GM03348 (cell line): Measurements from ENCODE around the gene RAD51D.
"Not testable (repeated sequence)": the region's sequence is repeated elsewhere in the genome, so short reads cannot be mapped to it uniquely, and the experiment has no call there.

Experiments
- DNase-seq: peaks from one replicate; pipeline ENCODE4 v3.0.0; 2012; ENCODE audit warnings: low spot score

The RAD51D gene

GRCh38 chr17:35090707-35091106, 29.0 kb downstream of the RAD51D start:
- not testable (repeated sequence) for DNase-seq

- peak; percentile 39 for DNase-seq
Measured at GRCh38 chr17:35089586-35090296, 29.9 kb downstream of the RAD51D start.

GRCh38 chr17:35088881-35089585, 30.6 kb downstream of the RAD51D start:
- peak; percentile 97 for DNase-seq

- peak; percentile 58 for DNase-seq
Measured at GRCh38 chr17:35088356-35088880, 31.2 kb downstream of the RAD51D start.

- peak; percentile 28 for DNase-seq
Measured at GRCh38 chr17:35087731-35088355, 31.8 kb downstream of the RAD51D start.

- DNase-seq = no peak
Measured at GRCh38 chr17:35086931-35087573, 32.6 kb downstream of the RAD51D start.

- no peak for DNase-seq
Measured at GRCh38 chr17:35086164-35086563, 33.5 kb downstream of the RAD51D start.

- peak; percentile 24 for DNase-seq
Measured at GRCh38 chr17:35084987-35085386, 34.7 kb downstream of the RAD51D start.

GRCh38 chr17:35083071-35083470, 36.6 kb downstream of the RAD51D start:
- no peak for DNase-seq

- peak; percentile 64 for DNase-seq
Measured at GRCh38 chr17:35082073-35082657, 37.5 kb downstream of the RAD51D start.

GRCh38 chr17:35081638-35082037, 38.0 kb downstream of the RAD51D start:
- DNase-seq = no peak

- DNase-seq = no peak
Measured at GRCh38 chr17:35080536-35080935, 39.1 kb downstream of the RAD51D start.

- DNase-seq = no peak
Measured at GRCh38 chr17:35079547-35080423, 39.9 kb downstream of the RAD51D start.

GRCh38 chr17:35076874-35077273, 42.8 kb downstream of the RAD51D start:
- DNase-seq = no peak

- no peak for DNase-seq
Measured at GRCh38 chr17:35074711-35075707, 44.7 kb downstream of the RAD51D start.

- no peak for DNase-seq
Measured at GRCh38 chr17:35073991-35074627, 45.6 kb downstream of the RAD51D start.

GRCh38 chr17:35073183-35073790, 46.4 kb downstream of the RAD51D start:
- DNase-seq = no peak

GRCh38 chr17:35069311-35069710, 50.3 kb downstream of the RAD51D start:
- DNase-seq = peak; percentile 47

- DNase-seq = no peak
Measured at GRCh38 chr17:35068249-35068648, 51.4 kb downstream of the RAD51D start.
